GM13976 (cell line): ENCODE data around the gene SMAD2.
"Not testable (repeated sequence)": the region's sequence is repeated elsewhere in the genome, so short reads cannot be mapped to it uniquely, and the experiment has no call there.

Experiments
- DNase-seq: peaks from one replicate; pipeline ENCODE4 v3.0.0; 2012; ENCODE audit warnings: low spot score
- CTCF ChIP-seq: IDR thresholded peaks from 2 replicates; pipeline ENCODE4 v1.5.1; 2012; ENCODE audit warnings: borderline replicate concordance, mild to moderate bottlenecking; ENCODE audit not compliant: insufficient read depth; ENCODE audit errors: extremely low read depth, missing control alignments, control extremely low read depth
- in situ Hi-C: fragments of 300-500 bp; cut with MboI; formaldehyde crosslinking; loops from one replicate; pipeline ENCODE4 v1.12.0; 2022; ENCODE audit warnings: low sequenced_read_pairs, mixed read lengths, inconsistent platforms; ENCODE audit not compliant: unreplicated experiment

Gene SMAD2

DNA sequence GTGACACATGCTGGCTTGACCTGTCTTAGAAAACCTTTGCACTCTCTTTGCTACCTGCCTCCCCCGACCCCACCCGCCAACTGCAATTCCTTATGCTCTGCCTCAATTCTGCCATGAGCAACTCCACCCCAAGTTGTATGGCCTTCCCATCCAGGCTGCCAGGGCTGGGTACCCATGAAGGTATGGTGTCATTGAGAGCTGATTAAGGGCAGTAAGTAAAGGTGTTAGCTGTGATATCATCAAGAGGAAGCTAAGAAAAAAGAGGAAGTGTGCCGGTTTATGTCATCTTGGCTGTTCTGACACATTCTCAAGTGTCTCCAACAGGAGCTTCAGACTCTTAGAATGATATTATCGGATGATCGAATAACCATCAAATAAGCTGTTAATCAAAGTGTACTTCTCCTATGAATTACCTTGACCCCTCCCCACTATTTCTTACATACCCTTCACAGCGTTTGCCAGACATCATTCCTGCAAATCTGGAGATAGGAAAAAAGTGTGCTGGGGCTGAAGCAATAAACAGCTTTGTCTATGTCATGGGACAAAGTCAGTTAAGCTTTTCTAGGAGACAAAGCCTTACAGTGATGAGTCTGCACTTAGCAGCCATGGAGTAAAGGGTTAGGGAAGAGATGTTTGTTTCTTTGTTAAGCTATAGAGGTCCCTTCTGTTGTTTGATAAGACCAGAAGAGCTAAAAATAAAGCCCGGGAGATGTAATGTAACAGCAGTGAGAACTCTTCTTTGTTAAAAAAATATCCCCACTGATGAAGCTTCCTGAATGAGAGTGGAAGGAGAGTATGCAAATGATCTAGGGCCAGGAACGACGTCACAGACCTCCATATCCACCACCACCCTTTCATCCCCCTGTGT, 40.4 kb upstream of the SMAD2 start:
- TF ChIP-seq CTCF = no peak
- in situ Hi-C loops = no loop called here
- DNase-seq = peak; percentile 57

- TF ChIP-seq CTCF = no peak
- no peak for DNase-seq
- in situ Hi-C loops = no loop called here
Observed at GRCh38 chr18:47969816-47970215, 39.4 kb upstream of the SMAD2 start.

DNA sequence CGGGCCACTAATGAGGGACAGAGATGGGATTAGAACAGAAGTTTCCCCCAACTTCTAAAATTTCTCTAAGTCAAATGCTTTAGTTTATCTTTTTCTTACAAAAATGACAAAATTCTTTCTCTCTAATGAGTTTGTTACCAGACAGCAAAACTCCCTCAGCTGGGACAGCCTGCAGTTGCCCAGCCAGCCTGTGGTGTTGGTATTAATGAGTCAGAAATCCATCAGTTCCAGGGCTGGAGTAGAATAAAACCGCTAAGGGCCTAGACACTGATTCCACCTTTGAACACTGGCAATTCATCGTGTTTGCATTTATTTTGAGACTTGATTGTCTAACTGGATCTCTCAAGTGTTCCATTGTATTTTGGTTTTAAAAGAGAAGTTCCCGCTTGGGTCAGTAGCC, 38.3 kb upstream of the SMAD2 start:
- in situ Hi-C loops = no loop called here
- TF ChIP-seq CTCF = no peak
- DNase-seq = no peak

GRCh38 chr18:47968006-47968676, 37.7 kb upstream of the SMAD2 start:
- no peak for TF ChIP-seq CTCF
- no peak for DNase-seq
- in situ Hi-C loops = no loop called here

- no peak for TF ChIP-seq CTCF
- DNase-seq = no peak
- in situ Hi-C loops = no loop called here
Observed at GRCh38 chr18:47964053-47964452, 33.6 kb upstream of the SMAD2 start.

- in situ Hi-C loops, DNase-seq: not testable (repeated sequence)
Observed at GRCh38 chr18:47961003-47961402, 30.5 kb upstream of the SMAD2 start.

DNA sequence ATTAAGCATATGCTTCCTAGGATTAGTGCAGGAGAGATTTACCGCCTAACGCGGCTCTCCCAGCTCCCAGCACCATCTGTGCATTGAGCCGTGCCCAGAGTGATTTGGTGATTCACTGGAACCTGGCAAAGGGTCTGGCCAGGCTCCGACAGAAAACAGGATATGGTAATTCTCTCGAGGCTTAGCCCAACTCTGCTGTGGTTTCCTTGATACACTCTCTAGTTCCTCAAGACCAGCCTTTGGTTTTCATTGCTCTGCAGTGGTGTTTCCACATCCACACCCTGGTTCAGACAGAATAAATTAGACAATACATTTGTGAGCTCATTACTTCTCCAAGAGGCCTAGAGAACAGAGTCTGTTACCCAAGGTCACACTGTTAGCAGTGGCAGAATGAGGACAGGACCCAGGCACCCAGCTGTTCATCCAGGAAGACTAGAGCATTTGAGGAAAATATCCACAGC, 23.0 kb upstream of the SMAD2 start:
- in situ Hi-C loops = no loop called here
- DNase-seq = peak; percentile 18
- TF ChIP-seq CTCF = no peak
